Endothelial cell of umbilical vein (primary cell): ENCODE data around the gene ARMH3. TPM values are rescaled to one million over a fixed set of nuclear protein-coding genes. Genes with fewer than 3 reads are reported as not detected.

Experiments
- BruUV-seq: library from RNA; stranded (reverse); fragments of 400-500 nt; replicated peaks from 2 replicates; lab custom pipeline; 2021; lab: Mats Ljungman, UMichigan
- CTCF ChIA-PET: fragments of 300-600, 350-600 bp; sonication (Branson Sonifier 250); formaldehyde crosslinking; loops from one replicate; lab custom pipeline; 2021; ENCODE audit warnings: antibody characterized with exemption, inconsistent platforms; lab: Charles Lee
- POLR2A ChIA-PET: fragments of 300-600, 350-600 bp; sonication (Branson Sonifier 250); formaldehyde crosslinking; loops from one replicate; lab custom pipeline; 2021; ENCODE audit warnings: antibody characterized with exemption, inconsistent platforms; lab: Charles Lee
- DNase-seq: peaks from one replicate; pipeline ENCODE4 v3.0.0-alpha.2; 2011; ENCODE audit warnings: low read depth, low spot score
- FAIRE-seq: peaks from 2 replicates; lab custom pipeline; 2011; peaks lifted over from hg19 to GRCh38; lab: Jason Lieb, UNC
- H2AFZ ChIP-seq: 2 replicates; pipeline ENCODE4 v1.6.0; 2012; ENCODE audit warnings: low read depth, low read length, control low read depth, inconsistent platforms
- H3K27ac ChIP-seq: 2 replicates; pipeline ENCODE4 v1.5.1; 2011; ENCODE audit warnings: low read depth, mild to moderate bottlenecking, control low read depth, low read length, moderate library complexity; ENCODE audit not compliant: insufficient read depth
- H3K27me3 ChIP-seq, 2 experiments: 2 replicates each; pipeline versions ENCODE4 v1.6.0 to v1.6.1; 2011; ENCODE audit warnings: low read length in 2 of 2, mixed read lengths in 1 of 2; ENCODE audit not compliant: control insufficient read depth in 2 of 2, insufficient read depth in 2 of 2
- H3K36me3 ChIP-seq, 2 experiments: 2 replicates in 1 of 2; 3 replicates in 1 of 2; pipeline ENCODE4 v1.5.1; 2011; ENCODE audit warnings: low read length in 2 of 2, mild to moderate bottlenecking in 1 of 2, moderate library complexity in 1 of 2; ENCODE audit not compliant: control insufficient read depth in 2 of 2, insufficient read depth in 2 of 2; ENCODE audit errors: extremely low read depth in 1 of 2
- H3K4me1 ChIP-seq: 3 replicates; pipeline ENCODE4 v1.5.1; 2011; ENCODE audit warnings: mild to moderate bottlenecking, low read length; ENCODE audit not compliant: control insufficient read depth, insufficient read depth; ENCODE audit errors: extremely low read depth
- H3K4me2 ChIP-seq: 2 replicates; pipeline ENCODE4 v1.6.1; 2011; ENCODE audit warnings: low read length, control low read depth, mixed read lengths; ENCODE audit not compliant: insufficient read depth
- H3K4me3 ChIP-seq, 3 experiments: fragments of 200-600 bp in 1 of 3; sonication (generic), shearing (Covaris generic) in 1 of 3; replicated peaks in 1 of 3; 2 replicates each; pipeline ENCODE4 v1.5.1; 2011 to 2016; ENCODE audit warnings: control low read depth in 3 of 3, low read length in 3 of 3, mild to moderate bottlenecking in 2 of 3, inconsistent platforms in 1 of 3, low read depth in 1 of 3, moderate library complexity in 1 of 3; ENCODE audit not compliant: insufficient read depth in 1 of 3
- H3K79me2 ChIP-seq: 2 replicates; pipeline ENCODE4 v1.6.0; 2012; ENCODE audit warnings: low read length, inconsistent platforms; ENCODE audit not compliant: control insufficient read depth, insufficient read depth
- H3K9ac ChIP-seq: replicated peaks from 2 replicates; pipeline ENCODE3; 2011; ENCODE audit warnings: low read length, control low read depth; ENCODE audit not compliant: insufficient read depth; ENCODE audit errors: extremely low read depth
- H3K9me1 ChIP-seq: replicated peaks from 3 replicates; pipeline ENCODE4 v1.6.0; 2011; ENCODE audit warnings: mild to moderate bottlenecking, low read length; ENCODE audit not compliant: control insufficient read depth, insufficient read depth; ENCODE audit errors: extremely low read depth
- H3K9me3 ChIP-seq: replicated peaks from 2 replicates; pipeline ENCODE4 v1.5.1; 2012; ENCODE audit warnings: low read length, inconsistent platforms; ENCODE audit not compliant: control insufficient read depth, insufficient read depth
- H4K20me1 ChIP-seq: replicated peaks from 2 replicates; pipeline ENCODE3; 2011; ENCODE audit warnings: mild to moderate bottlenecking, low read length; ENCODE audit not compliant: control insufficient read depth, insufficient read depth; ENCODE audit errors: extremely low read depth
- EZH2 ChIP-seq: IDR thresholded peaks from 2 replicates; pipeline ENCODE4 v1.6.1; 2012; ENCODE audit warnings: borderline replicate concordance, low read depth, mild to moderate bottlenecking, moderate library complexity, low read length, inconsistent platforms; ENCODE audit not compliant: severe bottlenecking
- FOS ChIP-seq: IDR thresholded peaks from 2 replicates; pipeline ENCODE4 v1.6.1; 2011; ENCODE audit warnings: mild to moderate bottlenecking, low read length, moderate library complexity, borderline replicate concordance; ENCODE audit not compliant: insufficient read depth
- GATA2 ChIP-seq: IDR thresholded peaks from 2 replicates; pipeline ENCODE4 v1.7.0; 2011; ENCODE audit warnings: low read depth, mild to moderate bottlenecking, moderate library complexity, mixed read lengths, low read length; ENCODE audit not compliant: insufficient read length, insufficient read depth
- JUN ChIP-seq: IDR thresholded peaks from 2 replicates; pipeline ENCODE4 v1.6.1; 2011; ENCODE audit warnings: borderline replicate concordance, low read depth; ENCODE audit not compliant: insufficient read length, insufficient read depth
- MYC ChIP-seq: IDR thresholded peaks from one replicate; pipeline ENCODE4 v1.6.1; 2011; ENCODE audit warnings: mild to moderate bottlenecking, low read depth, low read length
- POLR2A ChIP-seq: IDR thresholded peaks from 2 replicates; pipeline ENCODE4 v1.6.1; 2012; ENCODE audit warnings: low read depth, mild to moderate bottlenecking, control low read depth, low read length
- POLR2AphosphoS5 ChIP-seq: IDR thresholded peaks from 2 replicates; pipeline ENCODE4 v1.6.1; 2012; ENCODE audit warnings: low read depth, mild to moderate bottlenecking, control low read depth, low read length, moderate library complexity; ENCODE audit not compliant: insufficient read depth
- dilution Hi-C: fragments of 300-500 bp; cut with MboI; formaldehyde crosslinking; loops from one replicate; pipeline ENCODE4 v1.15.0; 2019; ENCODE audit warnings: low sequenced_read_pairs; ENCODE audit not compliant: extremely low pct_ligation_motif_present
- intact Hi-C: fragments of 100-400 bp; cut with micrococcal nuclease; formaldehyde crosslinking; loops from one replicate; pipeline ENCODE4 v1.10.0; 2022
- polyA plus RNA-seq, 4 experiments: library from polyadenylated mRNA; depleted of rRNA in 3 of 4; stranded (reverse) in 3 of 4; unstranded in 1 of 4; fragments of >200 nt; gene quantifications; 2 replicates each; pipeline versions ENCODE4 v1.2.1 to v1.2.3, GENCODE V29; 2011 to 2012; ENCODE audit warnings: missing spikeins in 1 of 4
- total RNA-seq: library from RNA; stranded (reverse); gene quantifications from 2 replicates; pipeline ENCODE4 v1.2.3, GENCODE V29; 2021
- TF ChIP-seq, protein P1 (sequence below): IDR thresholded peaks from 2 replicates; pipeline ENCODE4 v1.6.1; 2011; ENCODE audit not compliant: insufficient read depth, insufficient read length
- TF ChIP-seq, protein P2 (sequence below), 2 donors: IDR thresholded peaks; 1 replicate in 1 of 2; 2 replicates in 1 of 2; pipeline ENCODE4 v1.5.1; 2011; ENCODE audit warnings: low read length in 2 of 2, mild to moderate bottlenecking in 2 of 2, moderate library complexity in 2 of 2, control low read depth in 1 of 2, inconsistent platforms in 1 of 2, low read depth in 1 of 2; ENCODE audit not compliant: insufficient read depth in 1 of 2; ENCODE audit errors: extremely low read depth in 1 of 2

The ARMH3 gene
- total and polyA plus RNA-seq, 2 donors (not counting 3 experiments of a cell fraction or from before 2014, with no cell fraction given): 13.1 to 17.6 TPM

DNA sequence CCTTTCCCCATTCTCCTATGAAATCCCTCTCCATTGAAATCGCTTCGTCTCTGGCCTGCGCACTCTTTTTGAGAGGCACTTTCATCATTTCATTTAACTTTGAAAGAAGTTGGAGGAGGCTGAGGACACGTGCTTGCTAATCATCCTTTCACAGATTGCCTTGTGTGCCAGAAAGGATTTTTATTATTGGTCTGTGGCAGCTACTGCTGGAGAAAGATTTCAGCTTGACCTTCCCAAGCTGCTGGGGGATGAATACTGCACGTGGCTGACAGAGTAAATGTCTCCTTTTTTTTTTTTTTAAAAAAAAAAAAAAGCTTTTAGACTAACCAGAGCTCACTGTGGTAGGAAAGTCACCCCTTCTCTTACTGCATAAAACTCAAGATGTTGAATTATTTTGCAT is 168.2 kb downstream of the ARMH3 start:
- BruUV-seq: no TSS peak
- dilution Hi-C loops: loop anchor here (25.0 kb wide), 1 partner anchor 100 kb away; no protein-coding TSS in a partner anchor

More for the DNA sequence above, 168.2 kb downstream of the ARMH3 start:
- DNase-seq (no peak), FAIRE-seq (no peak)
- intact Hi-C loops: loop anchor here (5.0 kb wide), 1 partner anchor 50 kb away; no protein-coding TSS in a partner anchor
- Histone ChIP-seq H3K4me1 (no peaks in the 10 kb centered on the region), H3K36me3 (no peaks in the 10 kb centered on the region), H2AFZ (no peak overlapping the region), H3K27me3 (no peaks in the 10 kb centered on the region), H3K9ac (no peak overlapping the region), H3K79me2 (no peaks in the 10 kb centered on the region), H4K20me1 (no peaks in the 10 kb centered on the region), H3K9me3 (no peaks in the 10 kb centered on the region), H3K4me2 (no peak overlapping the region), H3K9me1 (no peaks in the 10 kb centered on the region), H3K27ac (no peak overlapping the region), H3K4me3 (no peak overlapping the region)
- POLR2A ChIA-PET: interaction anchor here (0.9 to 1.4 kb wide), 2 partner anchors 80 to 122 kb away, joined by 4 read pairs; no protein-coding TSS in a partner anchor
- CTCF ChIA-PET: interaction anchor here (1.0 to 18.0 kb wide), 10 partner anchors 8 to 185 kb away, joined by 3 to 559 read pairs (median 4); no protein-coding TSS in a partner anchor
- TF ChIP-seq POLR2A (no peak), EZH2 (no peak), MYC (no peak), GATA2 (no peak), POLR2AphosphoS5 (no peak), JUN (no peak), FOS (no peak)
- TF ChIP-seq, protein P1, sequence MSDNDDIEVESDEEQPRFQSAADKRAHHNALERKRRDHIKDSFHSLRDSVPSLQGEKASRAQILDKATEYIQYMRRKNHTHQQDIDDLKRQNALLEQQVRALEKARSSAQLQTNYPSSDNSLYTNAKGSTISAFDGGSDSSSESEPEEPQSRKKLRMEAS: no peak
- TF ChIP-seq, protein P2, sequence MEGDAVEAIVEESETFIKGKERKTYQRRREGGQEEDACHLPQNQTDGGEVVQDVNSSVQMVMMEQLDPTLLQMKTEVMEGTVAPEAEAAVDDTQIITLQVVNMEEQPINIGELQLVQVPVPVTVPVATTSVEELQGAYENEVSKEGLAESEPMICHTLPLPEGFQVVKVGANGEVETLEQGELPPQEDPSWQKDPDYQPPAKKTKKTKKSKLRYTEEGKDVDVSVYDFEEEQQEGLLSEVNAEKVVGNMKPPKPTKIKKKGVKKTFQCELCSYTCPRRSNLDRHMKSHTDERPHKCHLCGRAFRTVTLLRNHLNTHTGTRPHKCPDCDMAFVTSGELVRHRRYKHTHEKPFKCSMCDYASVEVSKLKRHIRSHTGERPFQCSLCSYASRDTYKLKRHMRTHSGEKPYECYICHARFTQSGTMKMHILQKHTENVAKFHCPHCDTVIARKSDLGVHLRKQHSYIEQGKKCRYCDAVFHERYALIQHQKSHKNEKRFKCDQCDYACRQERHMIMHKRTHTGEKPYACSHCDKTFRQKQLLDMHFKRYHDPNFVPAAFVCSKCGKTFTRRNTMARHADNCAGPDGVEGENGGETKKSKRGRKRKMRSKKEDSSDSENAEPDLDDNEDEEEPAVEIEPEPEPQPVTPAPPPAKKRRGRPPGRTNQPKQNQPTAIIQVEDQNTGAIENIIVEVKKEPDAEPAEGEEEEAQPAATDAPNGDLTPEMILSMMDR (IDR thresholded peaks at IDR 0.05; ENCODE audit: extremely low read depth in 1 of 2, insufficient read depth in 1 of 2, low read depth in 1 of 2, low read length in 2 of 2): no peak
